ENCODE data around the gene CSTF1.

DNA sequence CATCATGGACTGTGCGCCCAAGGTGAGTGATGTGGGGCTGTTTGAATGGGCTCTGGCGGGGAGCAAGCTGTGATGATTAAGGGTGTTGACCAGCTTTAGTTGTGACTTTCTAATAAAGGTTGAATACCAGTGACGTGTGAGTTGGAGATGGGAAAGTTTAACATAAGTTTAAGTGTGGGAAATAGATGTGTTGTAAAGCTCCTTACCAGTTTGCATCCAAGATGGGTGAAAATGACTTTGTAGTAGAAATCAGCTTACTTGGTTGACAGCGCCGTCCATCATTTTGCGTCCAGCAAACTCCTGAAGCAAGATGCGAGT is 20.0 kb downstream of the CSTF1 start:
- TF ChIP-seq GATA3 (IDR thresholded peaks at IDR 0.05; ENCODE audit: low read depth, low read length) (no peak), GATA2 (IDR thresholded peaks at IDR 0.05; ENCODE audit: low read depth, low read length) (no peak)

Measured in SH-SY5Y (cell line).